GM12872 (cell line): Measurements from ENCODE around the gene HNRNPA1.
A peak's percentile ranks its signal among the peaks of the same experiment; 100 is the strongest.

ENCODE experiments used
- CTCF ChIP-seq: IDR thresholded peaks from 3 replicates; pipeline ENCODE4 v1.5.1; 2011; ENCODE audit warnings: low read depth, mild to moderate bottlenecking, low read length, moderate library complexity; ENCODE audit not compliant: insufficient read depth

The HNRNPA1 gene

DNA sequence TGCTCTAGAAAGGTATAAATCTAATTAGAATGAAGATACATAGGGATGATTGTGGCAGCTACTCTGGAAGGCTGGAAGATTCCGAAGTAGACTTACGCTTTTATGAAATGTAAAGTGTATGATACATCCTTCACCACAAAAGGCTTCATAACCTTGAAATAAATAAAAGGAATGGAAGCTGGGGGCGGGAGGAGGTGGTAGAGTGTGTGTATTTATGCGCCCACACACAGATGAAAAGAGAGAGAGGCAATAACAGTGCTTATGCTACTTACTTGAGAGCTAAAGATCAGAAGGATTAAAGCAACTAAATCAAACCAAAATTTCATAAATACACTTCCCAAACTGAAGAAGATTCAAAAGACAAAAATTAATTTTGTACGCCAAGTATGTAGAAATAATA lies 31.0 kb upstream of the HNRNPA1 start:
- TF ChIP-seq CTCF: no peak

- peak; percentile 60 for TF ChIP-seq CTCF
Measured at GRCh38 chr12:54251667-54252284, 28.8 kb upstream of the HNRNPA1 start.

DNA sequence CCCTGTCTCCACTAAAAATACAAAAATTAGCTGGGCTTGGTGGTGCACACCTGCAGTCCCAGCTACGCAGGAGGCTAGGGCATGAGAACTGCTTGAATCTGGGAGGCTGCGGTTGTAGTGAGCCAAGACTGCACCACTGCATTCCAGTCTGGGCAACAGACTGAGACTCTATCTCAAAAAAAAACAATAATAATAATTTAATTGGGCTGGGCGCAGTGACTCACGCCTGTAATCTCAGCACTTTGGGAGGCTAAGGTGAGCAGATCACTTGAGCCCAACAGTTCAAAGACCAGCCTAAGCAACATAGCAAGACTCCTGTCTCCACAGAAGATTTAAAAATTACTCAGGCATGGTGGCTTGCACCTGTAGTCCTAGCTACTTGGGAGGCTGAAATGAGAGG lies 27.3 kb upstream of the HNRNPA1 start:
- TF ChIP-seq CTCF: no peak

GRCh38 chr12:54257332-54257731 lies 23.2 kb upstream of the HNRNPA1 start:
- TF ChIP-seq CTCF: no peak

DNA sequence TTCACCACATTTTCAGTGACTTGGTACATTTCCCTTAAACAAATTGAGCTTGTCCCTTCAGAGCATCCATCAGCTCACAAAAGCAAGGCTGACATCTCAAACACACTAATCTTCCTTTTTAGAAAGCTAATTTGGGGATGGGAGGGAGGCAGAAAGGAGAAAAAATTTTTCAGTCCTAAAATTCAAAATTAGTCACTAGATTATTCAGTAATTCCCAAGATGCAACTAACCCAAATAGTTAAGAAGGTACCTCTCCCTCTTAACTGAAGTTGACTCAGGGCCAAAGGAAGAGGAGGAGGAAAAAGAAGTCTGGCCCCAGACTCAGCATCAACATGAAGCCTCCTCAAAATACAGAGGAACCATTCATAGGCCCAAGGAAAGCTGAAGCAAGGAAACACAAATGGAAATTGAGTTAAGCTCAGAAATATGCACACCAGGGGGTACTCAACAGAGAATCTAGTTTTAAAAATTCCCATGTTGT lies 22.3 kb upstream of the HNRNPA1 start:
- TF ChIP-seq CTCF: no peak

- no peak for TF ChIP-seq CTCF
Measured at GRCh38 chr12:54259194-54260011, 21.1 kb upstream of the HNRNPA1 start.

DNA sequence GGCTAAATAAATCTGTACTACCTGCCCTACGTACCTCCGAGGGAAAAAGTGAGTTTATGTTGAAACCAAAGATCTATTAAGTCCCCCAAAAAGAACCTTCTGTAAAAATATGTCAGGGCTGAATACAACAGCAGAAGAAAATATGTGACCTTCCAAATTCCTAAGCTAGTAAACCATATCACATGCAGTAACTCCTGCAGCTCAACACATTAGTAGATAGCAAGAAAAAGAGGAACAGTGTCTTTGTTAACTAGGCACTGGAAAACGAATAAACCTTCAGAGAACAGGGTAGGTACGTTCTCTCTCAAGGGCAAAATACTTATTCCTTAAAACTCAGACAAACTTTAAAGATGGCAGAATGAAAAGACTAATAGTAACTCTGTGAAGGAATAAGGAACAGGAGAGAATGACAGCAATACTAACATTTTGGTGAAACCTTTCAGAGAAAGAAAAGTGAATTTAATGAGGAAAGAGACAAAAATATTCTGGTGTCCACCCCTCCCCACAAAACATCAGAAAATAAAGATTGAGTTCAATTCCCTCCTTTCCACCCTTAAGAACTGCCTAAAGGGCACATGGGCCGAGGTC lies 18.6 kb upstream of the HNRNPA1 start:
- TF ChIP-seq CTCF: no peak
